RWPE2 (cell line): Measurements from ENCODE around the gene ALG11.

ENCODE experiments used
- ATAC-seq: fragments of 200-7000 bp; cut with Tn5 transposase; 3 replicates; pipeline ENCODE4 v1.9.1; 2021; ENCODE audit warnings: low read depth
- DNase-seq: peaks from one replicate; pipeline ENCODE4 v3.0.0-alpha.2; 2020; ENCODE audit warnings: low spot score
- H3K27ac ChIP-seq: fragments of 450-650 bp; 2 replicates; pipeline ENCODE4 v1.5.1; 2017; ENCODE audit warnings: mild to moderate bottlenecking; ENCODE audit not compliant: poor library complexity, severe bottlenecking
- H3K27me3 ChIP-seq: fragments of 250-450 bp; sonication (Bioruptor Pico); 2 replicates; pipeline ENCODE4 v1.5.1; 2021; ENCODE audit warnings: mild to moderate bottlenecking, moderate library complexity; ENCODE audit not compliant: insufficient read depth, poor library complexity, severe bottlenecking
- H3K36me3 ChIP-seq: fragments of 250-450 bp; sonication (Bioruptor Pico); 2 replicates; pipeline ENCODE4 v1.5.1; 2020; ENCODE audit warnings: low read depth, mild to moderate bottlenecking, moderate library complexity
- H3K4me1 ChIP-seq: fragments of 250-450 bp; sonication (Bioruptor Pico); 2 replicates; pipeline ENCODE4 v1.5.1; 2021; ENCODE audit warnings: mild to moderate bottlenecking, moderate library complexity; ENCODE audit not compliant: insufficient read depth, poor library complexity, severe bottlenecking
- H3K4me3 ChIP-seq: fragments of 250-450 bp; sonication (Bioruptor Pico); 2 replicates; pipeline ENCODE4 v1.5.1; 2021; ENCODE audit warnings: mild to moderate bottlenecking, moderate library complexity; ENCODE audit not compliant: severe bottlenecking
- H3K9me3 ChIP-seq: fragments of 250-450 bp; sonication (Bioruptor Pico); 2 replicates; pipeline ENCODE4 v1.5.1; 2021; ENCODE audit warnings: mild to moderate bottlenecking, moderate library complexity; ENCODE audit not compliant: severe bottlenecking
- CTCF ChIP-seq: fragments of 450-650 bp; IDR thresholded peaks from one replicate; pipeline ENCODE4 v1.5.1; 2017; ENCODE audit warnings: mild to moderate bottlenecking, moderate library complexity; ENCODE audit not compliant: poor library complexity, severe bottlenecking

ALG11 gene

GRCh38 chr13:52011632-52012511 lies at the start of gene ALG11:
Gene ALG11 (plus strand): TSS chr13:52012398. CDS start chr13:52012419, 21 bp downstream.
- no peak within 1 kb of the TSS for H3K27ac ChIP-seq
- DNase-seq: peak; percentile 96
- peak; percentile 97 for ATAC-seq

GRCh38 chr13:51966186-51966585 lies 46.0 kb upstream of the ALG11 start:
- DNase-seq (no peak), ATAC-seq (no peak)
- H3K4me3 ChIP-seq: no peak overlapping the region
- no peak for TF ChIP-seq CTCF
- H3K4me1 ChIP-seq: no peaks in the 10 kb centered on the region
- H3K27ac ChIP-seq: no peak overlapping the region
- no peaks in the 10 kb centered on the region for H3K36me3 ChIP-seq
- no peaks in the 10 kb centered on the region for H3K27me3 ChIP-seq
- H3K9me3 ChIP-seq: no peaks in the 10 kb centered on the region

More at GRCh38 chr13:52011632-52012511, at the start of gene ALG11:
- Histone ChIP-seq H3K4me3 (peak within 1 kb of the TSS; percentile 93), H3K9me3 (no peaks in the 10 kb centered on the region), H3K36me3 (no peaks in the 10 kb centered on the region), H3K4me1 (no peaks in the 10 kb centered on the region), H3K27me3 (no peaks in the 10 kb centered on the region)
- no peak for TF ChIP-seq CTCF

GRCh38 chr13:51967482-51968446 lies 44.4 kb upstream of the ALG11 start:
- ATAC-seq: no peak
- no peak for DNase-seq

GRCh38 chr13:51970349-51970748 lies 41.8 kb upstream of the ALG11 start:
- H3K4me1 ChIP-seq: no peaks in the 10 kb centered on the region
- no peak for TF ChIP-seq CTCF
- ATAC-seq (no peak), DNase-seq (no peak)
- no peak overlapping the region for H3K4me3 ChIP-seq
- H3K27ac ChIP-seq: no peak overlapping the region
- H3K36me3 ChIP-seq: no peaks in the 10 kb centered on the region
- H3K9me3 ChIP-seq: no peaks in the 10 kb centered on the region
- H3K27me3 ChIP-seq: no peaks in the 10 kb centered on the region

More at GRCh38 chr13:51967482-51968446, 44.4 kb upstream of the ALG11 start:
- Histone ChIP-seq H3K27ac (no peak overlapping the region), H3K36me3 (no peaks in the 10 kb centered on the region), H3K4me1 (no peaks in the 10 kb centered on the region), H3K4me3 (no peak overlapping the region), H3K27me3 (no peaks in the 10 kb centered on the region), H3K9me3 (no peaks in the 10 kb centered on the region)
- TF ChIP-seq CTCF: no peak
